Ascending aorta (tissue), 2 donors: ENCODE data around the gene MOV10. TPM values are rescaled to one million over a fixed set of nuclear protein-coding genes. Genes with fewer than 3 reads are reported as not detected.

Experiments used
- DNase-seq, 2 donors: peaks; one replicate each; pipeline ENCODE4 v3.0.0-alpha.2; 2019; ENCODE audit warnings: low spot score in 2 of 2
- H3K27ac ChIP-seq, 2 donors: fragments of 200-600 bp; sonication (generic); one replicate each; pipeline ENCODE4 v1.5.1; 2016 to 2017; ENCODE audit warnings: mild to moderate bottlenecking in 1 of 2
- H3K27me3 ChIP-seq: fragments of 200-600 bp; sonication (generic); one replicate; pipeline ENCODE4 v1.5.1; 2017
- H3K36me3 ChIP-seq, 2 donors: fragments of 200-600 bp; sonication (generic); one replicate each; pipeline ENCODE4 v1.5.1; 2016
- H3K4me1 ChIP-seq, 2 donors: fragments of 200-600 bp; sonication (generic); one replicate each; pipeline ENCODE4 v1.5.1; 2016 to 2017; ENCODE audit warnings: mild to moderate bottlenecking in 1 of 2
- H3K4me3 ChIP-seq, 2 donors: fragments of 200-600 bp; sonication (generic); one replicate each; pipeline ENCODE4 v1.5.1; 2016 to 2017; ENCODE audit warnings: mild to moderate bottlenecking in 1 of 2
- H3K9me3 ChIP-seq, 2 donors: fragments of 200-600 bp; sonication (generic); one replicate each; pipeline ENCODE4 v1.5.1; 2016
- intact Hi-C: fragments of 100-400 bp; cut with DNase I; formaldehyde crosslinking; loops from one replicate; pipeline ENCODE4 v1.15.1; 2023
- total RNA-seq: library from RNA; depleted of rRNA; stranded (reverse); fragments of >200 nt; gene quantifications from one replicate; pipeline ENCODE4 v1.1.0, GENCODE V29; 2016
- TF ChIP-seq, protein P1 (sequence below), 3 experiments: fragments of 200-600 bp in 2 of 3; fragments of 450-650 bp in 1 of 3; sonication (generic) in 2 of 3; IDR thresholded peaks; one replicate each; pipeline ENCODE4 v1.5.1; 2016 to 2019; ENCODE audit warnings: antibody characterized with exemption in 3 of 3, mild to moderate bottlenecking in 1 of 3, moderate library complexity in 1 of 3

Gene MOV10
- total RNA-seq, 1 donor from 2014 or later, result 69.5 TPM

DNA sequence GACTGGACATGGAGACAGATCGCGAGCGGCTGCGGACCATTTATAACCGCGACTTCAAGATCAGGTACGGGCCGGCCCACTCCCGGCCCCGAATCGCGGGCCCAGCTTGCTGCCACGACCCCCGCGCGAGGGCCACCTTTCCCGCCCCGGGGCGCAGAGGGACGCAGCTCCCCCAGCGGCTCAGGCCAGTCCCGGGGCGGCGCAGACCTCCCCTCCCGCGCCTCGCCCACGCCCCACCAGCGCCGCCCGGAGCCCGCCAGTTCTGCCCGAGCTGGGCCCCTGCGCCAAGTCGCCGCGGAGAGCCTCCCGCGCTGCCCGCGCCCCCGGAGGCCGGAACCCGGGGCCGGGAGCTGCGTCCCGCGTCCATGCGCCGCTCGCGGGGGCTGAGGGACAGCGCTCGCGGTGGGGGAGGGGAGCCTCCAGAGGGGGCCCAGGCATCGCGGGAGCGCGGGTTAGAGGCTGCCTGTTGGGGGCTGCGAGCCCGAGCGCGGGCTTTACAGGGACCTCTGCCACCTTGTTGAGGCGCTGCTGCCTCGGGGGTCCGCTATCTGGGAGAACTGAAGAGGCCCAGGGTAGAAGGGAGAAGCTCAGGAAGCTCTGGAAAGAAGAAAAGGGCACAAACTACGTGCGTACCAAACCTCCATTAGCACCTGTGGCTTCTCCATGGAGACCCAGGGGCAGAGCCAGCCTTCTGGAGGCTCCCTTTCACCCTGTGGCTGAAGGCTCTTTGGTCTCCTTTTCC, 698 bp downstream of the MOV10 start:
- Histone ChIP-seq H3K4me1 (peaks cover 0 to 17% of the 10 kb centered on the region in 2 donors), H3K36me3 (peaks cover 0 to 6% of the 10 kb centered on the region in 2 donors), H3K27me3 (no peaks in the 10 kb centered on the region), H3K27ac (peak overlapping the region; percentile 85 to 89), H3K9me3 (no peaks in the 10 kb centered on the region), H3K4me3 (peak overlapping the region; percentile 90 to 99)
- DNase-seq, result peak in 1 of 2 donors; percentile 70
- intact Hi-C loops, result loop anchor here (1.0 to 10.0 kb wide), 5 partner anchors 25 to 170 kb away; partner anchors contain the start of genes CAPZA1, RHOC, ST7L and WNT2B
- TF ChIP-seq, protein P1, sequence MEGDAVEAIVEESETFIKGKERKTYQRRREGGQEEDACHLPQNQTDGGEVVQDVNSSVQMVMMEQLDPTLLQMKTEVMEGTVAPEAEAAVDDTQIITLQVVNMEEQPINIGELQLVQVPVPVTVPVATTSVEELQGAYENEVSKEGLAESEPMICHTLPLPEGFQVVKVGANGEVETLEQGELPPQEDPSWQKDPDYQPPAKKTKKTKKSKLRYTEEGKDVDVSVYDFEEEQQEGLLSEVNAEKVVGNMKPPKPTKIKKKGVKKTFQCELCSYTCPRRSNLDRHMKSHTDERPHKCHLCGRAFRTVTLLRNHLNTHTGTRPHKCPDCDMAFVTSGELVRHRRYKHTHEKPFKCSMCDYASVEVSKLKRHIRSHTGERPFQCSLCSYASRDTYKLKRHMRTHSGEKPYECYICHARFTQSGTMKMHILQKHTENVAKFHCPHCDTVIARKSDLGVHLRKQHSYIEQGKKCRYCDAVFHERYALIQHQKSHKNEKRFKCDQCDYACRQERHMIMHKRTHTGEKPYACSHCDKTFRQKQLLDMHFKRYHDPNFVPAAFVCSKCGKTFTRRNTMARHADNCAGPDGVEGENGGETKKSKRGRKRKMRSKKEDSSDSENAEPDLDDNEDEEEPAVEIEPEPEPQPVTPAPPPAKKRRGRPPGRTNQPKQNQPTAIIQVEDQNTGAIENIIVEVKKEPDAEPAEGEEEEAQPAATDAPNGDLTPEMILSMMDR (IDR thresholded peaks at IDR 0.05), result no peak

DNA sequence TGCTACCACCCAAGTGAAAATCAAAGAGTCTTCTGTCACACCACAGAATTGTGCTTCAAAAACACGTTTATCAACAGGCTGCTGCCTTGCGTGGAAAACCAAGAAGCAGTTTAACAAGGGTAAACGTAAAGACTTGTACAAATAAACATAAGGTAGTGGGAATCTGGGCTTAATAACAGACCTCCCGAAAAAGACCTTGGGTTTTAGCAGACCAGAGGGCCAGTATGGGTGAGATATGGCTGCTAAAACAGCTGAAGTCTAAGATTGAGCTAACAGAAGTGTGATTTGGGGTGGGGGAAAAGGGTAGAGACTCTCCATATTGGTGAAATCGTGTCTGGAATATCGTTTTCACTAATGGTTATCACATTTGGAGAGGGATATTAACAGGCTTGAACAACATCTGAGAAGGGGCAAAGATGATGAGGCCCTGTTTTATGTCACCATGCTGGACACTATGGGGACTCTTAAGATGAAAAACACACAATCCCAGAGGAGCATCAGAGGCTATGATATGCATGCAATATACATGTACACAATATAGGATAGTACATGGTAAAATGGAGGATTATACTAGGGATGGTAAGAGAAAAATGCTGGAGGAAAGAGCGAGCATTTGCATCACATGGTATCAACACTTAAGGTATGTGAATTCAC, 1.4 kb downstream of the MOV10 start:
- intact Hi-C loops, result loop anchor here (1.0 to 10.0 kb wide), 3 partner anchors 28 to 171 kb away; partner anchors contain the start of genes CAPZA1, ST7L and WNT2B
- TF ChIP-seq, protein P1 (IDR thresholded peaks at IDR 0.05), result no peak
- H3K9me3 ChIP-seq, result no peaks in the 10 kb centered on the region
- H3K4me3 ChIP-seq, result peak overlapping the region; percentile 90 to 99
- peaks cover 0 to 17% of the 10 kb centered on the region in 2 donors for H3K4me1 ChIP-seq
- no peaks in the 10 kb centered on the region for H3K36me3 ChIP-seq
- DNase-seq, result no peak
- no peaks in the 10 kb centered on the region for H3K27me3 ChIP-seq
- peak overlapping the region; percentile 85 to 89 for H3K27ac ChIP-seq

DNA sequence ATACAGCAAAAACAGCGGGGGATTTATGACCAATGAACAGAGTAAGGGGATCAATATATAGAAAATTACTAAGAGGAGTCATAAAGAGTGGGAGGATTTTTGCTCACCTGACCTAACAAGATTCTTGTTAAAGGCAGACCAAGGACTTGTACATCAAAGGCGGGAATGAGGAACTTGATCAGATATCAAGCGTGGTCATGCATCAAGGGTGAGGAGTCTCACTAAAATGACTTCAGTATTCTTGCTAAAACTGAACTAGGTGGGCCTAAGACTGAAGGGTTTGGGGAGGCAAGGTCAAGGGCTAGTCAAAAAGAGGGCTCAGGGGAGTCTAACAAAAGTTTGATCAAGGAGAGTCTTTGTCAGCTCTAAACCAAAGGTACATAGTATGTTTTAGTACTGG, 2.1 kb downstream of the MOV10 start:
- Histone ChIP-seq H3K27me3 (no peaks in the 10 kb centered on the region), H3K9me3 (no peaks in the 10 kb centered on the region), H3K4me3 (no peak overlapping the region), H3K36me3 (no peaks in the 10 kb centered on the region), H3K4me1 (peaks cover 0 to 17% of the 10 kb centered on the region in 2 donors), H3K27ac (no peak overlapping the region)
- no peak for DNase-seq
- intact Hi-C loops, result loop anchor here (10.0 kb wide), 1 partner anchor 172 kb away; the partner anchor contains the start of gene WNT2B
- TF ChIP-seq, protein P1 (IDR thresholded peaks at IDR 0.05), result no peak

DNA sequence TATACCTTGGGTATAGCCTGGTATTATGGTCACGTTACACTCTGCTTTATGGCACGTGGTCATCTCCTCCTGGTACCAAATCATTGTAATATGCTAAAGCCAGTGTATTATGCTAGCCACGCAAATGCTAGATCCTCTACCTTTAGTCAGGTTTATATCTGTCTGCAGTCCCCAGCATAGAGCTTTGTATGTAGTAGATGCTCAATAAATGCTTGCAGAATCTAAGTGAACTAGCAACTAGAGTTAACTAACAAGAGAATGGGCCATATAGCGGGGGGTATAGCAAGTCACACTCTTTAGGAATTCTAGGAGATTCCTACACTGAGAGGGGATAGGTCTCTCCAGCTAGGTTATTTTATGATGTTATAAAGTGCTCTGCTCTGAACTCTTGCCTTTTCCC, 3.0 kb downstream of the MOV10 start:
- TF ChIP-seq, protein P1 (IDR thresholded peaks at IDR 0.05), result no peak
- no peak overlapping the region for H3K27ac ChIP-seq
- peaks cover 0 to 17% of the 10 kb centered on the region in 2 donors for H3K4me1 ChIP-seq
- no peaks in the 10 kb centered on the region for H3K36me3 ChIP-seq
- H3K4me3 ChIP-seq, result no peak overlapping the region
- intact Hi-C loops, result loop anchor here (10.0 kb wide), 1 partner anchor 173 kb away; the partner anchor contains the start of gene WNT2B
- no peak for DNase-seq
- no peaks in the 10 kb centered on the region for H3K27me3 ChIP-seq
- no peaks in the 10 kb centered on the region for H3K9me3 ChIP-seq

DNA sequence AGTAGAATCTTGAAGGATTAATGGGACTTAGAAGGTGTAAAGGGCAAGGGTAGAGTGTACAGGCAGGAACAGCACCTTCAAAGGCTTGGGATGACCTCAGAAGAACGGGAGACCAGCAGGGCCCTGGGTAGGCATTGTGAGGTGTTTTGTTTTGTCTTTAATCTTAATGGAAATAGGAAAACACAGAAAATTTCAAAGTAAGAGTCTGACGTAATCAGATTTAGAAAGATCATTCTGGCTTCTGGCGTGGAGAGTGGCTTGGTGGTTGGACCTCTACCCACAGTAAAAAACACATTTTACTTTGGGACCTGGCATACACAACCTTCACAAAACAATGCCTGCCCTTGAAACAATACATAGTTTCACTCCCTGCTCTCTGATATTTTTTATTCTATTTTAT, 4.1 kb downstream of the MOV10 start:
- no peaks in the 10 kb centered on the region for H3K9me3 ChIP-seq
- no peaks in the 10 kb centered on the region for H3K36me3 ChIP-seq
- H3K4me1 ChIP-seq, result peaks cover 0 to 9% of the 10 kb centered on the region in 2 donors
- TF ChIP-seq, protein P1 (IDR thresholded peaks at IDR 0.05), result no peak
- intact Hi-C loops, result loop anchor here (10.0 kb wide), 1 partner anchor 174 kb away; the partner anchor contains the start of gene WNT2B
- H3K27ac ChIP-seq, result no peak overlapping the region
- no peak overlapping the region for H3K4me3 ChIP-seq
- no peaks in the 10 kb centered on the region for H3K27me3 ChIP-seq
- DNase-seq, result no peak
